Measurements from ENCODE around the gene SRC. TPM values are rescaled to one million over a fixed set of nuclear protein-coding genes. Genes with fewer than 3 reads are reported as not detected.

The SRC gene
- total RNA-seq, 1 experiment from 2014 or later, result 15.9 TPM

GRCh38 chr20:37454636-37455385, 108.9 kb downstream of the SRC start:
- in situ Hi-C loops (cut with HindIII; ENCODE audit: low sequenced_read_pairs), result no loop called here
- no peak for DNase-seq (ENCODE audit: low spot score)

Other genes with a start within 250 kb of the SRC start
- 216 and 273 TPM in 2 replicates for gene RPN2, start 166.8 kb upstream of the SRC start, total RNA-seq (2014; rRNA removed; shearing (Covaris generic))
- 0.07 and 1.8 TPM in 2 replicates for gene MROH8, start 166.6 kb upstream of the SRC start, total RNA-seq (2014; rRNA removed; shearing (Covaris generic))
- not detected in 2 replicates for gene GHRH, start 84.3 kb upstream of the SRC start, total RNA-seq (2014; rRNA removed; shearing (Covaris generic))
- 70.1 and 73.5 TPM in 2 replicates for gene MANBAL, start 56.5 kb upstream of the SRC start, total RNA-seq (2014; rRNA removed; shearing (Covaris generic))
- gene NNAT, start 175.1 kb downstream of the SRC start, total RNA-seq (2014; rRNA removed; shearing (Covaris generic)), result not detected in 2 replicates
- 19.3 and 24.9 TPM in 2 replicates for gene BLCAP, start 181.7 kb downstream of the SRC start, total RNA-seq (2014; rRNA removed; shearing (Covaris generic))

All from G401 (cell line).